Measurements from ENCODE around the gene TAF11L14. TPM values are rescaled to one million over a fixed set of nuclear protein-coding genes. Genes with fewer than 3 reads are reported as not detected.
"Not testable (repeated sequence)": the region's sequence is repeated elsewhere in the genome, so short reads cannot be mapped to it uniquely, and the experiment has no call there.

Gene TAF11L14
- total and polyA plus RNA-seq, 2 of the 4 experiments (the other 2 are of a cell fraction): not detected

DNA sequence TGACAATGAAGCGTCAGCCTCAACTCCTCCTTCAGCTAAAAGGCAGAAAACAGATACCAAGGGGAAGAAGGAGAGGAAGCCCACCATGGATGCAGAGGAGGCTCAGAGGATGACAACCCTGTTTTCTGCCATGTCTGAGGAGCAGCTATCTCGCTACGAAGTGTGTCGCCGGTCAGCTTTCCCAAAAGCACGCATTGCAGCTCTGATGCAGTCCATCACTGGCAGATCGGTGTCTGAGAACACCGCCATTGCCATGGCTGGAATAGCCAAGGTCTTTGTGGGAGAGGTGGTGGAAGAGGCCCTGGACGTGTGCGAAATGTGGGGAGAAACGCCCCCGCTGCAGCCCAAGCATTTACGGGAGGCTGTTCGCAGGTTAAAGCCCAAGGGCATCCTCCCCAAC, 29.3 kb upstream of the TAF11L14 start:
- TF ChIP-seq, protein P1, sequence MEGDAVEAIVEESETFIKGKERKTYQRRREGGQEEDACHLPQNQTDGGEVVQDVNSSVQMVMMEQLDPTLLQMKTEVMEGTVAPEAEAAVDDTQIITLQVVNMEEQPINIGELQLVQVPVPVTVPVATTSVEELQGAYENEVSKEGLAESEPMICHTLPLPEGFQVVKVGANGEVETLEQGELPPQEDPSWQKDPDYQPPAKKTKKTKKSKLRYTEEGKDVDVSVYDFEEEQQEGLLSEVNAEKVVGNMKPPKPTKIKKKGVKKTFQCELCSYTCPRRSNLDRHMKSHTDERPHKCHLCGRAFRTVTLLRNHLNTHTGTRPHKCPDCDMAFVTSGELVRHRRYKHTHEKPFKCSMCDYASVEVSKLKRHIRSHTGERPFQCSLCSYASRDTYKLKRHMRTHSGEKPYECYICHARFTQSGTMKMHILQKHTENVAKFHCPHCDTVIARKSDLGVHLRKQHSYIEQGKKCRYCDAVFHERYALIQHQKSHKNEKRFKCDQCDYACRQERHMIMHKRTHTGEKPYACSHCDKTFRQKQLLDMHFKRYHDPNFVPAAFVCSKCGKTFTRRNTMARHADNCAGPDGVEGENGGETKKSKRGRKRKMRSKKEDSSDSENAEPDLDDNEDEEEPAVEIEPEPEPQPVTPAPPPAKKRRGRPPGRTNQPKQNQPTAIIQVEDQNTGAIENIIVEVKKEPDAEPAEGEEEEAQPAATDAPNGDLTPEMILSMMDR (conservative IDR thresholded peaks at IDR 0.05; ENCODE audit: low read depth, low read length): no peak
- no peak for TF ChIP-seq CEBPB (IDR thresholded peaks at IDR 0.05; ENCODE audit: low read depth, low read length)
- no peak for TF ChIP-seq FOS (IDR thresholded peaks at IDR 0.05; ENCODE audit: low read depth, low read length)
- no peak for TF ChIP-seq BHLHE40 (IDR thresholded peaks at IDR 0.05; ENCODE audit: low read depth, low read length)
- TF ChIP-seq MAZ (IDR thresholded peaks at IDR 0.05; ENCODE audit: borderline replicate concordance, low read depth, low read length): no peak
- TF ChIP-seq MAFK (IDR thresholded peaks at IDR 0.05; ENCODE audit: low read depth, low read length): no peak
- no peak for TF ChIP-seq POLR2A (IDR thresholded peaks at IDR 0.05; ENCODE audit: low read depth, low read length)
- TF ChIP-seq RCOR1 (IDR thresholded peaks at IDR 0.05; ENCODE audit: insufficient replicate concordance, low read length): no peak
- Histone ChIP-seq H2BK20ac (ENCODE audit: low read depth, low read length) (no peak overlapping the region), H2BK15ac (ENCODE audit: low read depth, low read length) (no peak overlapping the region), H3K18ac (ENCODE audit: low read depth, low read length) (no peak overlapping the region), H3K14ac (replicated peaks; ENCODE audit: low read depth, low read length) (no peak overlapping the region), H3K4me1 (ENCODE audit: control insufficient read depth, insufficient read depth, low read length) (no peaks in the 10 kb centered on the region), H2AK5ac (ENCODE audit: low read depth, low read length) (no peak overlapping the region), H4K20me1 (ENCODE audit: insufficient read depth, low read length) (no peaks in the 10 kb centered on the region), H3K23ac (ENCODE audit: low read depth, low read length) (no peak overlapping the region), H3K9me1 (ENCODE audit: insufficient read depth, low read length) (no peaks in the 10 kb centered on the region), H4K91ac (ENCODE audit: insufficient read depth, low read depth, low read length) (no peak overlapping the region), H2BK5ac (ENCODE audit: low read depth, low read length, poor library complexity, severe bottlenecking) (no peak overlapping the region), H4K5ac (ENCODE audit: low read depth, low read length) (no peak overlapping the region), H3K4me2 (ENCODE audit: low read depth, low read length) (no peak overlapping the region), H2AK9ac (replicated peaks; ENCODE audit: low read depth, low read length, poor library complexity) (no peak overlapping the region), H3K9me3 (ENCODE audit: control insufficient read depth, insufficient read depth, low read length) (no peaks in the 10 kb centered on the region), H3K27ac (ENCODE audit: insufficient read depth, low read length) (no peak overlapping the region), H3K27me3 (ENCODE audit: control insufficient read depth, insufficient read depth, low read length) (no peaks in the 10 kb centered on the region), H3K4ac (ENCODE audit: low read depth, low read length) (no peak overlapping the region), H3K4me3 (ENCODE audit: insufficient read depth, low read depth, low read length) (no peak overlapping the region), H3K36me3 (ENCODE audit: control insufficient read depth, insufficient read depth, low read length) (no peaks in the 10 kb centered on the region), H4K8ac (ENCODE audit: low read depth in 2 of 2, low read length in 2 of 2) (no peak overlapping the region), H2AFZ (replicated peaks; ENCODE audit: low read length, poor library complexity) (no peak overlapping the region), H3K9ac (ENCODE audit: low read depth, low read length) (no peak overlapping the region), H2BK120ac (ENCODE audit: low read depth, low read length) (no peak overlapping the region), H3K56ac (ENCODE audit: extremely low read depth, insufficient read depth, low read length) (no peak overlapping the region), H3K79me1 (ENCODE audit: low read depth in 1 of 2, low read length in 2 of 2) (no peaks in the 10 kb centered on the region)
- dilution Hi-C loops (cut with HindIII; ENCODE audit: low sequenced_read_pairs, unreplicated experiment) (no loop called here), intact Hi-C loops (cut with micrococcal nuclease) (no loop called here), in situ Hi-C loops (cut with MboI; ENCODE audit: low sequenced_read_pairs) (no loop called here)
- POLR2A ChIA-PET (ENCODE audit: unreplicated experiment): no interaction called here
- WGBS, 2 experiments (ENCODE audit: extremely low coverage in 2 of 2, insufficient read length in 1 of 2): no CpG with 5 or more reads among the region's 14 CpGs
- BruUV-seq (replicated peaks): no TSS peak
- CTCF ChIA-PET: no interaction called here
- DNase-seq (no peak), ATAC-seq (ENCODE audit: low read depth) (no peak)

DNA sequence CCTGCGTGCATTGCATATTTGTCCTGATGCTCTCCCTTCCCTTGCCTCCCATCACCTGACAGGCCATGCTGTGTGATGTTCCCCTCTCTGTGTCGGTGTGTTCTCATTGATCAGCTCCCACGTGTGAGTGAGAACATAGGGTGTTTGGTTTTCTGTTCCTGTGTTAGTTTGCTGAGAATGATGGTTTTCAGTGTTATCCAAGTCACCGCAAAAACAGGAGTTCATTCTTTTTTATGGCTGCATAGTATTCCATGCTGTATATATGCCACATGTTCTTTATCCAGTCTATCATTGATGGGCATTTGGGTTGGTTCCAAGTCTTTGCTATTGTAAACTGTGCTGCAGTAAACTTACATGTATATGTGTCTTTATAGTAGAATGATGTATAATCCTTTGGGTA, 26.8 kb upstream of the TAF11L14 start:
- intact Hi-C loops (cut with micrococcal nuclease); CTCF ChIA-PET; H2AK5ac ChIP-seq (ENCODE audit: low read depth, low read length); H2BK5ac ChIP-seq (ENCODE audit: low read depth, low read length, poor library complexity, severe bottlenecking); H4K91ac ChIP-seq (ENCODE audit: insufficient read depth, low read depth, low read length); H2BK120ac ChIP-seq (ENCODE audit: low read depth, low read length); H3K4ac ChIP-seq (ENCODE audit: low read depth, low read length); BruUV-seq (replicated peaks); H2AK9ac ChIP-seq (replicated peaks; ENCODE audit: low read depth, low read length, poor library complexity); H3K56ac ChIP-seq (ENCODE audit: extremely low read depth, insufficient read depth, low read length); H3K4me1 ChIP-seq (ENCODE audit: control insufficient read depth, insufficient read depth, low read length); H4K8ac ChIP-seq (ENCODE audit: low read depth in 2 of 2, low read length in 2 of 2); H4K5ac ChIP-seq (ENCODE audit: low read depth, low read length); DNase-seq; H3K27ac ChIP-seq (ENCODE audit: insufficient read depth, low read length); H3K9ac ChIP-seq (ENCODE audit: low read depth, low read length); H3K9me3 ChIP-seq (ENCODE audit: control insufficient read depth, insufficient read depth, low read length); H2AFZ ChIP-seq (replicated peaks; ENCODE audit: low read length, poor library complexity); H3K27me3 ChIP-seq (ENCODE audit: control insufficient read depth, insufficient read depth, low read length); ATAC-seq (ENCODE audit: low read depth); dilution Hi-C loops (cut with HindIII; ENCODE audit: low sequenced_read_pairs, unreplicated experiment); H3K4me2 ChIP-seq (ENCODE audit: low read depth, low read length); H3K79me1 ChIP-seq (ENCODE audit: low read depth in 1 of 2, low read length in 2 of 2); H3K4me3 ChIP-seq (ENCODE audit: insufficient read depth, low read depth, low read length); in situ Hi-C loops (cut with MboI; ENCODE audit: low sequenced_read_pairs); H3K23ac ChIP-seq (ENCODE audit: low read depth, low read length); H2BK20ac ChIP-seq (ENCODE audit: low read depth, low read length); H3K14ac ChIP-seq (replicated peaks; ENCODE audit: low read depth, low read length); POLR2A ChIA-PET (ENCODE audit: unreplicated experiment); H3K36me3 ChIP-seq (ENCODE audit: control insufficient read depth, insufficient read depth, low read length); H2BK15ac ChIP-seq (ENCODE audit: low read depth, low read length); H4K20me1 ChIP-seq (ENCODE audit: insufficient read depth, low read length); H3K9me1 ChIP-seq (ENCODE audit: insufficient read depth, low read length); H3K18ac ChIP-seq (ENCODE audit: low read depth, low read length): not testable (repeated sequence)
- no CpG with 5 or more reads among the region's 4 CpGs for WGBS, 2 experiments (ENCODE audit: extremely low coverage in 2 of 2, insufficient read length in 1 of 2)
